Glomerular visceral epithelial cell (primary cell): ENCODE measurements around the gene SEC61B.

ENCODE experiments used
- DNase-seq: peaks from one replicate; pipeline ENCODE4 v3.0.0-alpha.2; 2016; ENCODE audit errors: extremely low spot score

The SEC61B gene

GRCh38 chr9:99272836-99273235 lies 50.8 kb downstream of the SEC61B start:
- peak; percentile 63 for DNase-seq

DNA sequence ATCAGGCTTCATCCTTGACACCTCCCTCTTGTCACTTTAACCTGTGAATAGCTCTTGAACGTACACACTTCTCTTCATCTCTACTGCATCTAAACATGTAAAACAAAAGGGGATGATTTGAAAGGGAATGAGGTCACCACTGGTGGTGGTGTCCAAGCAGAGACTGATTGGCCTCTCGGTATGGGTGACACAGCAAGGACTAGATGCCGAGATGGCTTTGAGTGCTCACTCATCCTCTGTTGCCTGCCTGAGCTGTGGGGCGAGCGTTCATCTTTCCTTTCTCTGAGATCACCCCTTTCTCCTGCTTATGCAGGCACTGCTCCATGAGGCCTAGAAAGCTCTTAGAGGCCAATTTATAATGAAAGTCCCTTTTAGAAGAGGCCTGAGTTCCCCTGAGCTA lies 51.9 kb downstream of the SEC61B start:
- DNase-seq: no peak

GRCh38 chr9:99274495-99274894 lies 52.4 kb downstream of the SEC61B start:
- DNase-seq: no peak
